ENCODE measurements around the gene TBX2. TPM values are rescaled to one million over a fixed set of nuclear protein-coding genes. Genes with fewer than 3 reads are reported as not detected.
A peak's percentile ranks its signal among the peaks of the same experiment; 100 is the strongest.

TBX2 gene
- total RNA-seq, 1 experiment from 2014 or later, result not detected

DNA sequence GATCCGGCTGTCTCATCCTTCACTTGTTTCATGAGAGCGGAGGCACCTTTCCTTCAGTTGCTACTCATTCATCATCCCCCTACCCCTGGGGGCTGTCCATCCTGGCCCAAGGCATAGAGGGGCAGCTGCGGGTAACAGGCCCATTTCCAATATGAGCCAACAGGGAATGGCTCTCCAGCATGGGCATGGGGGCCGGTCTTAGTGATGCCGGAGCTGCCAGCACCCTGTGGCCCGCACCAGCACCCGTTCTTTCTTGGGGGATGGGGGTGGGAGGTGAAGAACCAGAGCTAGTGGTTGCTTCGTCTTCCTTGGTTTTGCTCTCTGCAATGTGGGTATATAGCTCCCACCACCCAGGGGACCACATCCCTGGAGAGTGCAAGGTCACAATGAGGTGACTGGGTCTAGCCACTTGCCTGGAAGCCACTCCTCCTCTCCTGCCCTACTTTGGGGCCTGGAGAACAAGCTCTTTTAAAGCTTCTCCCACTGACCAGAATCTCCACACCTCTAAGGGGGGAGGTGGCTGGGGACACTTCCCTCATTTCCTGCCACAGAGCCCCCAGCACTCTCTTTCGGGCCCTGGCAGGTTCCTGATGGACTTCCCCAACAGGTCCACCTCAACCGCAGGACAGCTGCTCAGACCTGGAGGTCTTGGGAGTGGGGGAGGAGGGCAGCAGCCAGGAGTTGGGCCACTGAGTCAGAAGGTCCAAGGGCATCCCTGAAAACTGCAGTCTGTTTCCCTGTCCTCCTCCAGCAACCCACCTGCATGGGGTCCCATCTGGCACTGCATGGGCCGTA lies 11.9 kb upstream of the TBX2 start:
- no peaks in the 10 kb centered on the region for H3K9me3 ChIP-seq (ENCODE audit: low read depth, low read length, poor library complexity, severe bottlenecking)
- no TSS peak for BruUV-seq (replicated peaks)
- CTCF ChIA-PET, result no interaction called here
- intact Hi-C loops (cut with micrococcal nuclease; ENCODE audit: unreplicated experiment), result no loop called here
- no peak for DNase-seq (ENCODE audit: low spot score)
- H3K4me3 ChIP-seq (ENCODE audit: low read depth, low read length, poor library complexity, severe bottlenecking), result no peak overlapping the region
- no peaks in the 10 kb centered on the region for H3K4me1 ChIP-seq (ENCODE audit: insufficient read depth, low read length, poor library complexity, severe bottlenecking)
- TF ChIP-seq EZH2 (IDR thresholded peaks at IDR 0.05; ENCODE audit: borderline replicate concordance, low read depth, low read length, poor library complexity, severe bottlenecking), result no peak
- TF ChIP-seq, protein P1, sequence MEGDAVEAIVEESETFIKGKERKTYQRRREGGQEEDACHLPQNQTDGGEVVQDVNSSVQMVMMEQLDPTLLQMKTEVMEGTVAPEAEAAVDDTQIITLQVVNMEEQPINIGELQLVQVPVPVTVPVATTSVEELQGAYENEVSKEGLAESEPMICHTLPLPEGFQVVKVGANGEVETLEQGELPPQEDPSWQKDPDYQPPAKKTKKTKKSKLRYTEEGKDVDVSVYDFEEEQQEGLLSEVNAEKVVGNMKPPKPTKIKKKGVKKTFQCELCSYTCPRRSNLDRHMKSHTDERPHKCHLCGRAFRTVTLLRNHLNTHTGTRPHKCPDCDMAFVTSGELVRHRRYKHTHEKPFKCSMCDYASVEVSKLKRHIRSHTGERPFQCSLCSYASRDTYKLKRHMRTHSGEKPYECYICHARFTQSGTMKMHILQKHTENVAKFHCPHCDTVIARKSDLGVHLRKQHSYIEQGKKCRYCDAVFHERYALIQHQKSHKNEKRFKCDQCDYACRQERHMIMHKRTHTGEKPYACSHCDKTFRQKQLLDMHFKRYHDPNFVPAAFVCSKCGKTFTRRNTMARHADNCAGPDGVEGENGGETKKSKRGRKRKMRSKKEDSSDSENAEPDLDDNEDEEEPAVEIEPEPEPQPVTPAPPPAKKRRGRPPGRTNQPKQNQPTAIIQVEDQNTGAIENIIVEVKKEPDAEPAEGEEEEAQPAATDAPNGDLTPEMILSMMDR (conservative IDR thresholded peaks at IDR 0.05; ENCODE audit: low read depth, low read length), result no peak
- POLR2A ChIA-PET (ENCODE audit: low non-redundant PET), result no interaction called here
- no peaks in the 10 kb centered on the region for H3K36me3 ChIP-seq (ENCODE audit: insufficient read depth, low read length, poor library complexity, severe bottlenecking)
- no peak overlapping the region for H3K27ac ChIP-seq (ENCODE audit: low read depth, low read length, poor library complexity, severe bottlenecking)
- no peaks in the 10 kb centered on the region for H3K27me3 ChIP-seq (replicated peaks; ENCODE audit: insufficient read depth, low read depth, low read length, poor library complexity)

DNA sequence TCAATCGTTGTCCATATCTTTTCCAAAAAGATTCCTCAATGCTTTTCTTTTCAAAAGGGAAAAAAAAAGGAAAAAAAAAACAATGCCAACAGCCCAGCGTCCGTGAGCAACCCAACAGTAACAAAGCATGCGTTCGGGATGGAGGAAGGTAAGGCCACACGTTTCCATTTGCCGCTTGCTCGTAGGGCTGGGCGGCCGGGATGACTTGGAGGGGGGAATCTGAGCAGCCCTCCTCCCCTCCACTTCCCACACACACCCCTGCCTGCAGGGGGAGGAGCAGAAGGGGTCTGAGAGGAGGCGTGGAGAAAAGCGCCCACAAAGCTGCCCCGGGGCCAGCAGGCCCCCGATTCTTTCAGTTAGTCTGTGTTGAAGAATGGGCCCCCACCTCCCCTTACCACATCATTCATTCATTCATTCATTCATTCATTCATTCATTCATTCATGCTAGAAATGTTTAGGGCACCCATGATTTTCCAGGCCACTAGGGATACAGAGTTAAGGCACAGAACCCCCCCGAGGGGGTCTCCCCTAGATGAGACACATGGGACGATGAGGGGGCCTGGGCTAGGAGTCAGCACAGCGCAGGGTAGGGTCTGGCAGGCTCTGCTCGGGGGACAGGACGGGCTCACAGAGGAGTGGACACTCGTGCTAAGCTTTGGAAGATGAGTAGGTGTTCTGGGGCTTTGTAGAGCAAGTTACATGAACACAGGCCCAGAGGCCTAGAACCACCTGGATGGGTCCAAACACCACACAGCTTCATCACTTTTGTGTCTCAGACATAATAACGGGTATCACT lies 10.9 kb upstream of the TBX2 start:
- no TSS peak for BruUV-seq (replicated peaks)
- POLR2A ChIA-PET (ENCODE audit: low non-redundant PET), result no interaction called here
- intact Hi-C loops (cut with micrococcal nuclease; ENCODE audit: unreplicated experiment), result no loop called here
- TF ChIP-seq EZH2 (IDR thresholded peaks at IDR 0.05; ENCODE audit: borderline replicate concordance, low read depth, low read length, poor library complexity, severe bottlenecking), result no peak
- TF ChIP-seq, protein P1 (conservative IDR thresholded peaks at IDR 0.05; ENCODE audit: low read depth, low read length), result no peak
- Histone ChIP-seq H3K4me1 (ENCODE audit: insufficient read depth, low read length, poor library complexity, severe bottlenecking) (no peaks in the 10 kb centered on the region), H3K9me3 (ENCODE audit: low read depth, low read length, poor library complexity, severe bottlenecking) (no peaks in the 10 kb centered on the region), H3K4me3 (ENCODE audit: low read depth, low read length, poor library complexity, severe bottlenecking) (no peak overlapping the region), H3K27ac (ENCODE audit: low read depth, low read length, poor library complexity, severe bottlenecking) (no peak overlapping the region), H3K27me3 (replicated peaks; ENCODE audit: insufficient read depth, low read depth, low read length, poor library complexity) (no peaks in the 10 kb centered on the region), H3K36me3 (ENCODE audit: insufficient read depth, low read length, poor library complexity, severe bottlenecking) (no peaks in the 10 kb centered on the region)
- DNase-seq (ENCODE audit: low spot score), result no peak
- CTCF ChIA-PET, result no interaction called here

DNA sequence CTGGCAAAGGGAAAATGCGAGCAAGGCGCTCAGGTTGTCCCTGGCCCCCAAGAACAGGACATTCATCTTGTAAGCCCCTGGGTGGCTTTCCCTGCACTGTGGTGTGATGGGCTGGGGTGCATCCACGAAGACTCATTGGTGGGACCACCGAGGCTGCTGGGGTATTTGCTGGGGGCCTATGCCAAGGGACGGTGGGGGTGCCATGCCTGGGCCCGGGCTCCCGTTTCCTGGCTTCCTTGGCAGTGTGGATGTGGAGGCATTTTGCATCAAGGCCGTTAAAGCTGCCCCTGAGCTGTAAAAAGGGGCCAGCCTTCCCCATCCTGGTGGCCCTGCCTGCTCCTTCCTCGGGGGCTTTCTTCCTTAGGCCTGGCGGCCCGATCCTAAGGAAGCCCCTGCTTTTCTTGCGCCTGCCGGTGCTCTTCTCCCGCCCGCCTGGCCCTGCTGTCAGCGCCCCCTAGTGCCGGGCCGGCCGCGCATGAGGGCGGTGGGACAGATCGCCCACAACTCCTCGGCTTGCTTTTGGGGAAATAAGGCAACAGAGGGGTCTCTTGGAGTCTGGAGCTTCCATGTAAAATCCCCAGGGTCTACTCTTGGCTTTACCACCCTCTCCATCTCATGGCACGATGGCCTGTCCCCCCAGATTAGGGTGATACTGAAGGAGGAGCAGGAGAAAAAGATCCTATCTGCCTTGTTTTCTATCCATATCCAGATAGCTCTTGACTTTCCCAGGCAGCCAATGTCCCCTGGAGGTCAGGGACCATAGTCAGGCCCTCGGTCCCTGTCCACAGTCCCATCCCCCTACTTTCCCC lies 9.8 kb upstream of the TBX2 start:
- no peaks in the 10 kb centered on the region for H3K36me3 ChIP-seq (ENCODE audit: insufficient read depth, low read length, poor library complexity, severe bottlenecking)
- intact Hi-C loops (cut with micrococcal nuclease; ENCODE audit: unreplicated experiment), result loop anchor here (5.0 kb wide), 1 partner anchor 668 kb away; no protein-coding TSS in a partner anchor
- TF ChIP-seq, protein P1 (conservative IDR thresholded peaks at IDR 0.05; ENCODE audit: low read depth, low read length), result peak; percentile 98
- TF ChIP-seq EZH2 (IDR thresholded peaks at IDR 0.05; ENCODE audit: borderline replicate concordance, low read depth, low read length, poor library complexity, severe bottlenecking), result no peak
- no peak overlapping the region for H3K27ac ChIP-seq (ENCODE audit: low read depth, low read length, poor library complexity, severe bottlenecking)
- peaks cover 4% of the 10 kb centered on the region for H3K27me3 ChIP-seq (replicated peaks; ENCODE audit: insufficient read depth, low read depth, low read length, poor library complexity)
- H3K4me1 ChIP-seq (ENCODE audit: insufficient read depth, low read length, poor library complexity, severe bottlenecking), result no peaks in the 10 kb centered on the region
- no peaks in the 10 kb centered on the region for H3K9me3 ChIP-seq (ENCODE audit: low read depth, low read length, poor library complexity, severe bottlenecking)
- H3K4me3 ChIP-seq (ENCODE audit: low read depth, low read length, poor library complexity, severe bottlenecking), result no peak overlapping the region
- no TSS peak for BruUV-seq (replicated peaks)
- peak; percentile 60 for DNase-seq (ENCODE audit: low spot score)
- POLR2A ChIA-PET (ENCODE audit: low non-redundant PET), result no interaction called here
- CTCF ChIA-PET, result interaction anchor here (1.0 kb wide), 1 partner anchor 418 kb away, joined by 5 read pairs; no protein-coding TSS in a partner anchor

Data from A673 (cell line).